Stromal cell of bone marrow (primary cell): ENCODE measurements around the gene DEPDC4.
A peak's percentile ranks its signal among the peaks of the same experiment; 100 is the strongest.

ENCODE experiments used
- DNase-seq: peaks from one replicate; pipeline ENCODE4 v3.0.0-alpha.2; 2012; ENCODE audit warnings: low read depth

The DEPDC4 gene

DNA sequence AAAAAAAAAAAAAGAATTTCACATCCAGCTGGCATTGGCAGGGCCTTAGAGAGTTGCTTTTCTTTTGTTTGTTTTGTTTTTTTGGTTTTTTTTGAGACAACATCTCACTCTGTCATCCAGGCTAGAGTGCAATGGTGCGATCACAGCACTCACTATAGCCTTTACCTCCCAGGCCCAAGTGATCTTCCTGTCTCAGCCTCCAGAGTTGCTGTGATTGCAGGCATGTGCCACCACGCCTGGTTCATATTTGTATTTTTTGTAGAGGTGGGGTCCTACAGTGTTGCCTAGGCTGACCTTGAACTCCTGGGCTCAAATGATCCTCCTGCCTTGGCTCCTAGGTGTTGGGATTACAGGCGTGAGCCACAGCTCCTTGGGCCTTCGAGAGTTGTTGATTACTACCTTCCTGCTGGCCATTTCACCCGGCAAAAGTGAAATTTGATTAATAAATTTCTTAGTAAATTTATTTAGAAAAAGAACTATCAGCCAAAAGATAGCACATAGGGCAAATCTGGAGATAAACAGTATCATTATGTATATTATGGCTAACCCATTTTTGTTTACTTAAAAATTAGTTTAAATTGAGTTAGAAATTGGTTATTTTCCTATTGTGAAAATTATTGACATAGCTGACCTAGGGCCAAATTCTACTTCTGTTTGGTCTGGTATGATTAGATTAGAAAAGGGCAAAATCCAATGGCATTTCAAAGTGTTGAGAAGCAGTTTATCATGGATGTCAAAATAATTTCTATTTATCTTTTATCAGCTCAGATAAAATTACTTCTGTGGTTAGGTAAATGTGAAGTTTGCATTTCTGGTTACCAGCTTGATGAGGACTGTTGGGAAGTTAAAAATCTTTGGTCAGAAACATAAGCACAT, 53.6 kb downstream of the DEPDC4 start:
- no peak for DNase-seq

DNA sequence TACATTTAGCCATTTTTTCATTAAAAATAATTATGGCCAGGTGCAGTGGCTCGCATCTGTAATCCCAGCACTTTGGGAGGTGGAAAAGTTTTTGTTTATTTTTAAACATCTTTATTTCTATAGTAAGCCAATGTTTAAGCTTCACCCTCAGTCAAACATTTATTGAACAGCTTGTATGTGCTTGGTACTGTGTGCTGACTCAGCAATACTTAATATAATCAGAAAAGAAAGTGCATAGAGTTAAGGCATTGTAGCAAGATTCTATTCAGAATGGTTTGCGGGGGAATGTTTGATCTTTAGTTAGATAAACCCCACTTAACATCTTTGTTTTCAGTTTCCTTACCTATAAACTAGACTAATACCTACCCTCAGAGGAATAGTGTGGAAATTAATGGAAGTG, 55.2 kb downstream of the DEPDC4 start:
- no peak for DNase-seq

DNA sequence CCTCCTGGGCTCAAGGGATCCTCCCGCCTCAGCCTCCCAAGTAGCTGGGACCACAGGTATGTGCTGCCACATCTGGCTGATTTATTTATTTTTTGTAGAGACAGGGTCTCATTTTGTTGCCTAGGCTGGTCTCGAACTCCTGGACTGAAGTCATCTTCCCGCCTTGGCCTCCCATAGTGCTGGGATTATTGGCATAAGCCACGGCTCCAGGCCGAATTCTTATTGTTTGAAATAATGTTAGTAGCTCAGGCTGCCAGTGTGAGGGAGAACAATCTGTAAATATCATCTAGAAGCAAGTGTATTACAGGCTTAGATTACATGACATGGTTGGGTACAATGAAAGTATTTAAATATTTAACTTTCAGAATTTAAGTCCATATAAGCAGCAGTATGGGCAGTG, 58.0 kb downstream of the DEPDC4 start:
- no peak for DNase-seq

DNA sequence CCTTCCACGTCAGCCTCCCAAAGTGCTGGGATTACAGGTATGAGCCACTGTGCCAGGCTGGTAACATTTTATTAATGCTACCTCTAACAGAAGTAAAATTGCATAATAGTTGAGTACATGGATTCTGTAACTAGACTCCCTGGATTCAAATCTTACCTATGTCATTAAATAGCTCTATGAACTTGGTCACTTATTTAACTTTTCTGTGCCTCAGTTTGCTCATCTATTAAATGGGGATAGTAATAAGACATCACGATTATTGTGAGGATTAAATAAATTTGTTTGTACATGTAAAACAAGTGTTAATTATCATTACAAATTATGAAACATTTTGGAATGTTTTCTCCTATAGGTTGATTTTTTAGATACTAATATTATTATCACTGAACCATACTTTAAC, 59.6 kb downstream of the DEPDC4 start:
- no peak for DNase-seq

DNA sequence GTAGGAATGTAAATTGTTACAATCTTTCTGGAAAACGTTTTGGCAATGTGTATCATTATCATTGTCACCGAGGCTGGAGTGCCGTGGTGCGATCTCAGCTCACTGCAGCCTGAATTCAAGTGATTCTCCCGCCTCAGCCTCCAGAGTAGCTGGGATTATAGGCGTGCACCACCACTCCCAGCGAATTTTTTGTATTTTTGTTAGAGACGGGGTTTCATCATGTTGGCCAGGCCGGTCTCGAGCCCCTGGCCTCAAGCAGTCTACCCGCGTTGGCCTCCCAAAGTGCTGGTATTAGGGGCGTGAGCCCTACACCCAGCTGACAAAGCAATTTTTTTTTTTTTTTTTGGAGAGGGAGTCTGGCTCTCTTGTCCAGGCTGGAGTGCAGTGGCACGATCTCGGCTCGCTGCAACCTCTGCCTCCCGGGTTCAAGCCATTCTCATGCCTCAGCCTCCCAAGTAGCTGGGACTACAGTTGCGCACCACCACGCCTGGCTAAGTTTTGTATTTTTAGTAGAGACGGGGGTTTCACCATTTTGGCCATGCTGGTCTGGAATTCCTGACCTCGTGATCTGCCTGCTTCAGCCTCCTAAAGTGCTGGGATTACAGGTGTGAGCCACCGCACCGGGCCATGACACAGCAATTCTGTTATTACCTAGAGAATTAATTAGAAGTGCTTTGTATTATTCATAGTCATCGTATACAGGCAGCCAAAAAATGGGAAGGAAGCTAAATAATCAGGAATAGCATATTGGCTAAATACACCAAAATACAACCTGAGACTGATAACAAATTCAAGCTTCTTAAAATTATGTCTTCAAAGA, 65.1 kb downstream of the DEPDC4 start:
- DNase-seq = no peak

DNA sequence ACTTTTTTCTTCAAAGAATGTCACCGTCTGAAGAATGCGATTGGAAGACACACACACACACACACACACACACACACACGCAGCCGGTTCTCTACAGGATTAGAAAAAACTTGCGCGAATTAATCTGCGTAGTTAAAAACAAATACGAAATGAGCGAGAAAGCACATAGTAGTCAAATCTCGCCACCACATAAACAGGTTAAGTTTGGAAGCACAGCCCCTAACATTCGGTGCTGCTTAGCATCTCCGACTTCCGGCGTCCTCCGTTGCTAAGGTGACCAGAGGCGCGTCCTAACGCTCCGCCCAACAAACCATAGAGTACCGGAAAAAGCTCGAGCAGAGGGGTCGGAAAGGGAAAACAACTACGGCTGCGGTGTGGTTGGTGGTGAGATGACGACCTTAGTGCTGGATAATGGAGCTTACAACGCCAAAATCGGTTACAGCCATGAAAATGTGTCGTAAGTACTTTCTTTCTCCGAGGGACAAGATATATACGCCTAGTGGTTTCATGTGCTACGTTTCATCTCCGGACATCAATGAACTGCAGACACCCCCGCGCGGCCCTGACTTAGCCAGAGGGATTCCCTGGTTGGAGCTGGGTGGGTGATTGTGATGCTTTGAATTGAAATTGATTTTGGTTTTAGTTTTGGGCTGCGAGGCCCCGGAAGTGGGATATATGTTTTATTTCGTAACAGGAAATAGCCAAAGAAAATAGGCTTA, 66.3 kb downstream of the DEPDC4 start, which contains the start of gene ACTR6:
ACTR6 (plus strand) TSS at position 353 of the 719 bp plus-strand sequence; CDS start at position 390, 37 bp downstream.
- peak; percentile 95 for DNase-seq

DNA sequence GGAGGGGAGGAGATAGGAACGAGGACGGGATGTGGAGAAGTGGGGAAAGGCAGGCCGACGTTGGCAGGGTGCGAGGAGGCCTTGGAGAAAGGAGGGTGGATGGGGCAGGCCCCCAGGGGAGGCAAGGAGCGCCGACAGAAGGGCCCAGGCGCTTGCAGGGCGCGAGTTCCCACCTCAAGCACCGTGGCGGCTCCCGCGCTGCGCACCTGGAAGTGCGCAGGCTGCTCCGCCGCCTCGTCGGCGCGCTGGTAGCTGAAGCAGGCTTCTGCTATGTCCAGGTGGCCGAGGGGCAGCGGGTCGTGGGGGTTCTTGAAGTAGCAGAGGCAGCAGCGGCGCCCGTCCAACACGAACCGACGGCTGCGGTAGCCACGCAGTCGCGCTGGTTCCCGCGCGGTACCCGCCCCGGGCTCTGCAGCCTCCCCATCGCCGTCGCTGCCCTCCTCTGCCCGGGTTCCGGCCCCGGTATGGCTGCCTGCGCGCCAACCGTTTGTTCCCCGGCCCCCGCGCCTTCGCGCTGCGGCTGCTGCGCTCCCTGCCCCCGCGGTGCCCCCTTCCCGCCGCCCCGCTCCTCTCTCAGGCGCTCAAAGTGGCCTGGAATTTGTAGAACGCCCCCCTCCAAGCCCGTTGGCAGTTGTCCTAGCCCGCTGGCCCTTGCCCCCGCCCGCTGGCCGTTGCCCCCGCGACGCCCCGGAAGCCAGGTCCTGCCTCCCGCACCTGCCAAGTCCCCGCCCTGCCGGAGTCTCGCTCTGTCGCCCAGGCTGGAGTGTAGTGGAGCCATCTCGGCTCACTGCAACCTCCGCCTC, 67.3 kb downstream of the DEPDC4 start:
- no peak for DNase-seq

DNA sequence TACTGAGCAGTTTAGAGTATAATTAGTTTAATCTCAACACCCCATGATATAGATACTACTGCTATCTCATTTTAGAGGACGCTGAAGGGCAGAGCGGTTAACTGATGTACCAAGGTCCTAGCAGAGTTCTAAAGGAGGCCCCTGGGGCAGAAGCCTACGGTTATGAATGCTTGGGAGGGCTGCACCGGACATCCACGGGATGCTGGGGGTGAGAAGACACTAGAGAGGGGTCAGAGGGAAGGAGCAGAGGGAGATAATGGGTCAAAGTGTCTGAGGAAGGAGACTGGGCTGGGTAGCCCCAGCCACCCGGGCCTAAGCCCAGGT, 67.9 kb downstream of the DEPDC4 start:
- DNase-seq = no peak

DNA sequence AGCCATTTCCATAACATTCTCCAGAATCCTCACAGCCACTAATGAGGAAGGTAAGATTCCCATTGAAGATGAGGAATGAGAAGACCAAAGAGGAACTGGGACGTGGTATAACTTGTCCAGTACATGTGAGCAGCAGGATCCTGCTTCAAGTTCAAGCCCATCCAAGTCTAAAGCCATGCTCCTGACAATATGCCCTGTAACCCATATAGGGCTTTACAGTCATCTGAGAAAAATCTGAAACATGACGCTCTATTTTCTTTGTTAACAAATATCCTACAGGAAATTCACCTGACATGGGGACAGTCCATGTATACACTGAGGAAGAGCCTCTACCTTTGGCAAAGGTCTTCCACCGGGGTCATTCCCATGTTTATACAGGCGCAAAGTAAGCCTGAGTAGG, 69.4 kb downstream of the DEPDC4 start:
- no peak for DNase-seq

DNA sequence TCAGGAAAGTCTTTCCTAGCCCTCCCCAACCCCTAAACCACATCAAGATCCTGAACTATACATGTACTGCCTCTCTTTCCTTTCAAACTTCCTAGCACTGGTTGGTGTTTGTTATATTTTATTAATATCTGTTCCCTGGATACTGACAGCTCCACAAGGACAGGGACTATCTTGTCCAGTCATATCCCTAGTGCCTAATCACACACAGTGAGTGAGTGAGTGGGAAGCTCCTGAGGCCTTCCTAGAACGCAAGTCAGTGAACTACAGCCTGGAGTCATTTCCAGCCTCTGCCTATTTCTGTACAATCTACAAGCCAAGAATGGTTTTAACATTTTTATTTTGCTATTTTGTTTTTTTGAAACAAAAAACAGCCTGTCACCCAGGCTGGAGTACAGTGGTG, 73.8 kb downstream of the DEPDC4 start:
- no peak for DNase-seq
